AG09319 (cell line): ENCODE results near the gene CASS4.
A peak's percentile ranks its signal among the peaks of the same experiment; 100 is the strongest.

Experiments
- DNase-seq: peaks from one replicate; pipeline ENCODE4 v3.0.0-alpha.2; 2010; ENCODE audit warnings: low read depth; ENCODE audit errors: extremely low read depth
- TF ChIP-seq, protein P1 (sequence below): IDR thresholded peaks from 2 replicates; pipeline ENCODE4 v1.5.1; 2011; ENCODE audit warnings: low read depth, mild to moderate bottlenecking, inconsistent platforms, low read length, moderate library complexity

The CASS4 gene

DNA sequence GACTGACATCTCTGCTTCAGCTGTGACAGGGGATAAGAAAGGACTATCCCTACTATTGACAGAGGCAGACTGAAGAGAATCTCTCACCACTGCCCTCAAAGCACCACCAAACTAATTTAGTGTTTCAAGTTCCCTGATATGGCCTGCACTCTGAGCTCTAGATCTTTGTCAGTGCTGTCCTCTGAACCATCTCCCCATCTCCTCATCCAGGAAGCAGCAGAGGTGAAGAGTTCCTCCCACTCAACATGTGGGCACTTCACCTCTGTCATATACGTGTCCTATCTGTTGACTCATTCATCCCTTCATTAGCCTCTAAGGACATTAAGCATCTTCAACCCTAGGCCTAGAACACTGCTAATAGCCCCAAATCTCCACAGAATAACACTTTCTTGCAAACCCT, 39.2 kb upstream of the CASS4 start:
- no peak for DNase-seq
- TF ChIP-seq, protein P1, sequence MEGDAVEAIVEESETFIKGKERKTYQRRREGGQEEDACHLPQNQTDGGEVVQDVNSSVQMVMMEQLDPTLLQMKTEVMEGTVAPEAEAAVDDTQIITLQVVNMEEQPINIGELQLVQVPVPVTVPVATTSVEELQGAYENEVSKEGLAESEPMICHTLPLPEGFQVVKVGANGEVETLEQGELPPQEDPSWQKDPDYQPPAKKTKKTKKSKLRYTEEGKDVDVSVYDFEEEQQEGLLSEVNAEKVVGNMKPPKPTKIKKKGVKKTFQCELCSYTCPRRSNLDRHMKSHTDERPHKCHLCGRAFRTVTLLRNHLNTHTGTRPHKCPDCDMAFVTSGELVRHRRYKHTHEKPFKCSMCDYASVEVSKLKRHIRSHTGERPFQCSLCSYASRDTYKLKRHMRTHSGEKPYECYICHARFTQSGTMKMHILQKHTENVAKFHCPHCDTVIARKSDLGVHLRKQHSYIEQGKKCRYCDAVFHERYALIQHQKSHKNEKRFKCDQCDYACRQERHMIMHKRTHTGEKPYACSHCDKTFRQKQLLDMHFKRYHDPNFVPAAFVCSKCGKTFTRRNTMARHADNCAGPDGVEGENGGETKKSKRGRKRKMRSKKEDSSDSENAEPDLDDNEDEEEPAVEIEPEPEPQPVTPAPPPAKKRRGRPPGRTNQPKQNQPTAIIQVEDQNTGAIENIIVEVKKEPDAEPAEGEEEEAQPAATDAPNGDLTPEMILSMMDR, result no peak

DNA sequence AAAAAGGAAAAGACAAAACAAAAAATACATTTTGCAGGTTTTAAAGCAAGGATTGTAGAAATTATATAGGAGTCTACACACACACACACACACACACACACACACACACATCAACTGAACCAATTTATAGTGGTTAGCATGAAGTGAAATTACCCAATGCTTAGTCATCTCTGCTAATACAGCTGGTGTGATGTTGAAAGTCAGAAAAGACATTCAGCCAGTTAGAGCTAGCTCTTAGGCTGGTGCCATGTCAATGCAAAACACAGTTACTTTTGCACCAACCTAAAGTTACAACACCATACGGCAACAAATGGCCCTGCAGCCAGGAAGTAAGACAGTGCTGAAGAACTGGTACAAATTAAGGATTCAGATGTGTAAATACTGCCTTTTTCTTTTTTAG, 38.1 kb upstream of the CASS4 start:
- peak; percentile 90 for DNase-seq
- TF ChIP-seq, protein P1, result no peak

DNA sequence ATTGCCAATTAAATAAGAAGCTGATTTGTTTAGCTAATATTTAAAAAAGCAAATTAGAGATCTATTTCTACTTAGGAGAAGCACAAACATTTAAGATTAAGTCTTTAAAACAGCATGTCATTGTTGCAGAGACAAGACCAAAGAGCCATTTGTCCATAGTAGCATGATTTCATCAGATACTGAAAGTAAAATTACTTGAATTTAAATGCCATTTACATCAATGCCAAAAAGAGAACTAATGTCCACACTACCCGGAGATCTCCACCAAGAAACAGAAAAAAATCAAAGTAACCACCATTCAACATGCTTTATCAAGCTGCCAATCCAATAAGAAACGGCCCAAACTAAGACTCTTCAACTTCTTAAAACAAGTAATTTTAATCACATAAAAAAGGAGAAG, 35.7 kb upstream of the CASS4 start:
- TF ChIP-seq, protein P1, result no peak
- no peak for DNase-seq

DNA sequence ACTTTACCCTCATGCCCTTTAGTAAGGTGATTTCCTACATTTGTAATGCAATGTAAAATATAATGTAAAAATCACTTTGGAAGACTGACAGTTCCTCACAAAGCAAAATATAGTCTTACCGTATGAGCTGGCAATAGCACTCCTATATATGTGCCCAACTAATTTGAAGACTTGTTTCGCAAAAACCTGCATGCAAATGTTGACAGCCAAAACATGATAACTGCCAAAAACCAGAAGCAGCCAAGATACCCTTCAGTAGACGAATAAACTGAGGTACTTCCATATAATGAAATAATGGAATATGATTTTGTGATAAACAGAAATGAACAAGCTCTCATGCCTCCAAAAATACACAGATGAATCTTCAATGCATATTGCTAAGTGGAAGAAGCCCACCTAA, 33.7 kb upstream of the CASS4 start:
- DNase-seq, result no peak
- TF ChIP-seq, protein P1, result no peak

DNA sequence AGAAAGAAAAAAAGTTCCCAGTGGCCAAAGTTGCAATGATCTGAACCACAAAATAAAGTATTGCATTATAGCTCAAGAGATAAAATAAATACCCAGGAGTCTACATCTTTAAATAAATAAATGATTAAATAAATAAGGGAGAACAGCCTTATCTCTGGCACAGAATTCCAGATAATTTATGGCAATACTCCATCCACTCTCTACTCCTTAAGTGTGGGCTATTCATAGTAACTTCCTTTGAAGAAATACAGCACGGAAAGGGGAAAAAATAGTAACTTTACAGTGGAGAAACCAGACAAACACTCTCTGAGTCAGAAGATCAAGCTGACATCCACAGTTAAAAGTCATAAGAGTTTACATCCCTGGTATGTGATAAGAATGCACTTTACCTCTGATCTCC, 31.7 kb upstream of the CASS4 start:
- no peak for DNase-seq
- TF ChIP-seq, protein P1, result no peak

DNA sequence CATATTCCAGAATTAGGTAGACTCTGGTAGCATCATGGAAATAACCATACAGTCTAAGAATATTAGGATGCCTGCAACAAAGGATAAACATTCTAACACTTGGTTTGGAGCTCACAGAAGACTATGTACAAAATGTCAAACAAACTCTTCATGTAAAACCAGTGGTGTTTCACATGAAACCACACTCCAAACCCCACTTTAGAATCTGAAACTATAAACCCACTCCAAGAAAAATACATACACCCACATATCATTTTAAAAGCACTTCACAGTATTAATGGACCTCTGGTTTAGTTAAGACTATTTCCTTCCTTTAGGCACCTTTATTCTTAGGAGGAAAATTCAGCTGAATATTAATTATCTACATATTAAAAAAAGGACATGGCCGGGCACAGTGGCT, 30.6 kb upstream of the CASS4 start:
- no peak for DNase-seq
- TF ChIP-seq, protein P1, result no peak

DNA sequence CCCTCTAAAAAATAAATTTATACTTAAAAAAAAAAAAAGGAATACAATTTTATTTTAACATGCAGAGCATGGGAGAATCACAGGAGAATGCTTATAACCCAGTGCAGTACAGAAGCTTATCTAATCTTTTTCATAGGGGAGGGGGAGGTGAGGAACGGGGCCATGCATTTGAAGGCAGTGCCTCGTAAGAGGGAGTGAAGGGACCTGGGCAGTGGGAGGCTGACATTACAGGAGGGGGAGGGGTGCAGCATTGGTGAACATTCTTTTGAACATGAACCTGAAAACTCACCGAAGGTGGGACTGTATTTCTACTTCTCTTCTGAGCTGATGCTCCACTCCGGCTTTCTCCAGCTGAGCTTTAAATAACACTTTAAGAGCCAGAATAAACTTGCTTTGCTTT, 29.4 kb upstream of the CASS4 start:
- no peak for DNase-seq
- TF ChIP-seq, protein P1, result no peak
